Activated naive CD4-positive, alpha-beta T cell treated with Interleukin-2 at 50 U/mL for 16 hours (primary cell): ENCODE data around the gene TLL2.

ENCODE experiments used
- DNase-seq: peaks from one replicate; pipeline ENCODE4 v3.0.0-alpha.2; 2020

Gene TLL2

GRCh38 chr10:96460316-96460715 is 53.4 kb downstream of the TLL2 start:
- no peak for DNase-seq

DNA sequence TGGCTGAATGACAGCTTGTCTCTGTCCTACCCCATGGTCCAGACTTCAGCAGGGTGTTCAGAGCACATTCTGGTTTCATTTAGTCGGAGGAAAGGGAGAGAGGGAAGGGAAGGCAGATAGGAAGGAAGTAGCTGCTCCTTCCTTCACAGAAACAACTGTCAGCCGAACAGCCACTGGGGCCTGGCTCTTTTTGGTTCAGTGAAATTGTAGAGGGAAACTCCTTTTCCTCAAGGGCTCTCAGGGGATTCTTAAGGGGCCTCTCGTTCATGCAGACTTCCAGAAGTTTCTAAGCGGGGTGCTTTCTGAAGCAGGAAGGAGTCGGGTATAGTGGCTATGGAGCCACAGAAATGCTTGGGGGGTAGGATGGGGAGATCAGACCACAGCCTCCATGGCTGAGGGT is 56.4 kb downstream of the TLL2 start:
- no peak for DNase-seq

GRCh38 chr10:96456296-96456840 is 57.4 kb downstream of the TLL2 start:
- DNase-seq: no peak

GRCh38 chr10:96453856-96454583 is 59.7 kb downstream of the TLL2 start:
- no peak for DNase-seq

GRCh38 chr10:96452494-96453153 is 61.1 kb downstream of the TLL2 start:
- no peak for DNase-seq

DNA sequence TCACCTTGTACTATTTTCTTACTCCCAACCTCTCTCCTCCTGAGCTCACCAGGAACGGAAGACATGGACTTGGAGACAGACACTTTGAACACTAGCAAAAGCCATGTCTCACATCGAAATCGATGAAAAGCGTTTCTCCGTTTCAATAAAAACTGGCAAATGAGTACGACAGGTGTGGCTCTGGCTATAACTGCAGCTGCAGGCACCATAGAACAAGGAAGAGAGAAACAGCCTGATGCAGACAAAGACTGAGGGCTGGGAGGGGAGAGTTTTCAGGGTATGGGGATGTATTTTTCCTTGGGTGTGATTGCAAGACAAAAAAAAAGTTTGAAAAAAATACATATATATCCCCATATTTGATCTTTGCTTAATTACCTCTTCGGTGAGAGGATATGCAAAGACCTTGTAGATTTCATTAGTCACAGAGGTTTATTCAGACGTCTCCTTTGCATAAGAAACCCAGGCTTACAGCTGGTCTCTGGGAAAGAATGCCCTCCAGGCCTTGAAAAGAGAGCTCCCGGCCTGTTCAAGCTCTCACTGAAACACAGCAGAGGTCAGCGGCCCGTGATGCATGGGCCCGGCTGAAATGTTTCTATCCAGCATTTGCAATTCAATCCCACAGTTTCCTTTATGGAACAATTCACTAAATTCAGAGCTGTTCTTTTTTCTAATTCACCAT is 63.1 kb downstream of the TLL2 start:
- DNase-seq: no peak

DNA sequence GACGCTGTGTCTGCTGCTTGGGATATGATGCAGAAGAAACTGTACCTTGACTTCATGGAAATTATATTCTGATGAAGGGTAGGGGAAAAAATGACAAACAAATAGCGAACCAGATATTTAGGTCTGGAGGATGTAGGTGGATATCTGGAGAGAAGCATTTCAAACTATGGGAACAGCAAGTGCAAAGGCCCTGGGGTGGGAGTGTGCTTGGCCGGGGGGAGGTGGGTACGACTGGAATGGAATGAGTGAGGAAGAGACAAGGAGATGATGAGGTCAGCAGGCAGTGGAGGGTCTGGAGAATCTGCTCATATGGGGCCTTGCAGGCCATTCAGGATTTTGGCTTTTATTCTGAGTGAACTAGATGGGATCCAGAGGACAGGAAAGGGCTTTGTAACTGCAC is 65.2 kb downstream of the TLL2 start:
- no peak for DNase-seq

DNA sequence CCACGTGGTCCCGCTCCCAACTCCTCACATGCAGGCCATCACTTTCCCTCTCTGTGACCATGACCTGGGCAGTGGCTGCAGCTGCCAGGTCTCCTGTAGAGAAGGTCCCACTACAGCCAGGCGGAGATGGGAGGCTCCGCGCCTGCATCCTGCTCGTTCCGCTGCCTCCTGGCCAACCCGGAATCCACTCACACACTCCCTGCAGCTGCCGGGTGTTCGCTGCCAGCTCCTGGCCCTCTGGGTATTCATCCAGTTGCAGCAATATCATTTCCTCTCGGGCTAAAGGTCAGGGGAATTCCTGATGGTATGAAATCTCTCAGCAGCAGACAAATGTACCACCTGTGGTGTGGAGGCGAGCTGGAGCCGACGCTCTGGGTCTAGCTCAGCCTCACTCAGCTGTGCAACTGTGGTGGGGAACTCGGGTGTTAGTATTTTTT is 65.7 kb downstream of the TLL2 start:
- no peak for DNase-seq

GRCh38 chr10:96446966-96447596 is 66.6 kb downstream of the TLL2 start:
- no peak for DNase-seq

DNA sequence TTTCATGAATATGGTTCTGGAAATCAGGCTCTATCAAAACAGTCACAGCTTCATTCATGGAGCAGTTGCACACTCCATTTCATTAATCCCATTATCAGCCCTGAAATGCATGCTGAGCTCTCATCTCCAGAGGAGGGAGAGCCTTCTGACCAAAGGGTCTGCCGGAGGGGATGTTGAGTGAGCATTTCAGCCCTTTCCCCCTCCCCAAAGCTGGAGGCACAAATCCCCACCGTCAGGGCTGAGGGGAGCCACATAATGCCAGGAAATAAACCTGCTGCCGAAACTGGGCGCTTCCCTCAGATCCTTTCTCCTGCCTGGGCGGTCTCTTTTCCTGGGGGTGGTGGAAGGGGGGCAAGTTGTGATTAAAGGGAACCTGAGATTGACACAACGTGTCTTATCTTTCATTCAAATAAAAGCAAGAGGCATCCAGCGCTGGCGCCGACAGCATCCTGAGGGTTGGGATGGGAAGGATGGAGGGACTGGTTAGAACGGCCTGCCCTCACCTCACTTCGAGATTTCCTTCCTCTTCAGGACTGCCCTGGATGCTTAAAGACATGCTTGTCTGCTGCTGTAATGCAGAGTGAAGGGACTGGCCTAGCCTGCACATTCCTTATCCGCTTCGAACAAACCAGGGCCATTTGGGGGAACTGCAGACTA is 71.6 kb downstream of the TLL2 start:
- no peak for DNase-seq

DNA sequence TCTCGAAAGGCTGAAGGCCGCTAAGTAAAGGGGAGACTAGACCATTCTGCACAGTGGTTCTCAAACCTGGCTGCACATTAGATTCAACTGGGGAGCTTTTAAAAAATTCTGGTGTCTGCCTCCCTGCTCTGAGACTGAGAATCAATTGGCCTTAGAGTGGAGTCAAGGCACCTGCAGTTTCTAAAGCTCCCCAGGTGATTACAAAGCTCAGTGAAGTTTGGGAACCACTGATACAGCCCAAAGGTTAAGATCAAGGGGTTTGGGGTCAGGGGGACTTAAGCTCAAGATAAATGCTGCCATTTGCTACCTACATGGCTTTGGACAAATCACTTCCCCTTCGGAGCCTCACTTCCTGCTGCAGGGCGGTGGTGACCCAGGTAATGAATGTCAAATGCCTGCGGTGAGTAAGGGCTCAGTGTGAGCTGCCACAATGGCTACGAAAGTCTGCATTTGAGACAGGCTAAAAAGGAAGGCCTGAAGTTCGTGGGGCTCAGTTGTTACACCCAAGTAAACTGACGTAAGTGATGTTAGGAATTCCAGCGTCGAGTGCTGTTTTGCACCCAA is 72.3 kb downstream of the TLL2 start:
- no peak for DNase-seq

- no peak for DNase-seq
These were observed 73.1 kb downstream of the TLL2 start for GRCh38 chr10:96440361-96441292.

DNA sequence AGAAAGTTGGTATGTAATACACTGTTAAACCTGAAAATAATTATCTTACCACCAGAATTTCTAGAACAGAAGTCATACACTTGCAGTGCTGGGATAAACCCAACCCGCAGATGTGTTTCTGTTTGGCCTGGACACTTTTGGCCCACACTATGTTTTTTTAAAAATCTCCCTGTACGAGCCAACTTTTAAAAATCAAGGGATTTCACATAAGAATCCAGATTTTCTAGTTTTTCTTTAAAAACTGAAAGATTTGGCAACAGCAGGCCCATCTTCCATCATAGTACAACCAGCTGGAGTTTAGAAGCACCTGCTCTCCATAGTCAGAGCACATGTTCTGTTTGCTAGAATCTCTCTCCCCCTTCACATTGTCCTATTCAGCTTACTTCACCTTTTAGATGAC is 74.0 kb downstream of the TLL2 start:
- no peak for DNase-seq

DNA sequence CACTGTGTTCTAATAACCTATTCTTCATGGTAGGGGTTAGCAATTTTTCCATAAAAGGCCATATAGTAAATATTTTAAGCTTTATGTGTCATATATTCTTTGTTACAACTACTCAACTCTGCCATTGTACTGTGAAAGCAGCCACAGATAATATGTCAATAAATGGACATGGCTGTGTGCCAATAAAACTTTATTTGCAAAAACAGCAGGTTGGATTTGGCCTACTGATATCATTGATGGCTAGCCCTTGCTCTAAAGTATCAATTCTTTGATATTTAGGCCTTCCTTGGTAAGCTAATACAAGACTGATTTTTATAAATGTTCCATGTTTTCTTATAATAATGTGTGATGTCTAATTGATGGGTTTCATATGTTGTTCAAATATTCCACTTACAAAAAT is 77.7 kb downstream of the TLL2 start:
- no peak for DNase-seq

- no peak for DNase-seq
These were observed 82.3 kb downstream of the TLL2 start for GRCh38 chr10:96431211-96431970.

GRCh38 chr10:96427291-96427690 is 86.4 kb downstream of the TLL2 start:
- no peak for DNase-seq

DNA sequence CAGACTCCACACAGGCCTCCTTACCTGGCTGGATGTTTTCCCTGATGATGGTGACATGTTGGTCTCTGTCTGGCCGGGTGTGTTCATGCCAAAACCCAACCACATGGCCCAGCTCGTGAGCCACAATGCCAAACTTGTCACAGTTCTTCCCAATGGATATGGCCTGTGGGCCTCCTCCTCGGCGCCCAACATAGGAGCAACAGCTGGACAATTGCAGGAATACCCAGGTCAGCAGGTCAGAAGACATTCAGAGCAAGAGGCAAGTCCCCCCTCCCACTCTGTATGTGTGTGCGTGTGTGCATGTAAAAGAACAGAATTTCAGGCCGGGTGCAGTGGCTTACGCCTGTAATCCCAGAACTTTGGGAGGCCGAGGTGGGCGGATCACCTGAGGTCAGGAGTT is 91.2 kb downstream of the TLL2 start:
- no peak for DNase-seq

- DNase-seq: no peak
These were observed 91.7 kb downstream of the TLL2 start for GRCh38 chr10:96421995-96422394.

- no peak for DNase-seq
These were observed 93.3 kb downstream of the TLL2 start for GRCh38 chr10:96420228-96421009.

DNA sequence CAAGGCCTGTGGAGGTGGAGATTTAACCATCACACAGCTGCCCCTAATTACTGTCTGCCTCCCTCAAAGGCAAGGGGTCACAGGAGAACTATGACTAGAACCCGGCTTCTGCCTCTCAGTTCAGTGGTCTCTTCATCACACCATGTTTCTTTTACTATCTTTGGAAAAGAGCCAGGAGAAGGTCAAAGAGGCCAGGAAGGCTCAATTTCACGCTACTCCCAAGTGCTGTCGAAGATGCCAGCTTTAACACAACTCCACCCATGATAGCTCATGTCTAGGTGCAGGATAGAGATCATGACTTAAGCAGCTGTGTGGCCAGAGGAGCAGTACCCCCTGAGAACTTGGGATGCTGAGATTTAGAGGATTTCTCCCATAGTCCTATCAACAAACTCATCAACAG is 94.4 kb downstream of the TLL2 start:
- DNase-seq: no peak
